GM19023 (cell line): ENCODE results near the gene HNRNPA2B1.
"Not testable (repeated sequence)": the region's sequence is repeated elsewhere in the genome, so short reads cannot be mapped to it uniquely, and the experiment has no call there.

Source experiments
- ATAC-seq: cut with Tn5 transposase; IDR thresholded peaks from one replicate; pipeline ENCODE4 v1.9.1; 2021; ENCODE audit warnings: mild to moderate bottlenecking, moderate library complexity; ENCODE audit not compliant: unreplicated experiment

The HNRNPA2B1 gene

GRCh38 chr7:26198781-26199169, 1.8 kb downstream of the HNRNPA2B1 start:
- no peak for ATAC-seq

- no peak for ATAC-seq
Observed at GRCh38 chr7:26198133-26198780, 2.3 kb downstream of the HNRNPA2B1 start.

DNA sequence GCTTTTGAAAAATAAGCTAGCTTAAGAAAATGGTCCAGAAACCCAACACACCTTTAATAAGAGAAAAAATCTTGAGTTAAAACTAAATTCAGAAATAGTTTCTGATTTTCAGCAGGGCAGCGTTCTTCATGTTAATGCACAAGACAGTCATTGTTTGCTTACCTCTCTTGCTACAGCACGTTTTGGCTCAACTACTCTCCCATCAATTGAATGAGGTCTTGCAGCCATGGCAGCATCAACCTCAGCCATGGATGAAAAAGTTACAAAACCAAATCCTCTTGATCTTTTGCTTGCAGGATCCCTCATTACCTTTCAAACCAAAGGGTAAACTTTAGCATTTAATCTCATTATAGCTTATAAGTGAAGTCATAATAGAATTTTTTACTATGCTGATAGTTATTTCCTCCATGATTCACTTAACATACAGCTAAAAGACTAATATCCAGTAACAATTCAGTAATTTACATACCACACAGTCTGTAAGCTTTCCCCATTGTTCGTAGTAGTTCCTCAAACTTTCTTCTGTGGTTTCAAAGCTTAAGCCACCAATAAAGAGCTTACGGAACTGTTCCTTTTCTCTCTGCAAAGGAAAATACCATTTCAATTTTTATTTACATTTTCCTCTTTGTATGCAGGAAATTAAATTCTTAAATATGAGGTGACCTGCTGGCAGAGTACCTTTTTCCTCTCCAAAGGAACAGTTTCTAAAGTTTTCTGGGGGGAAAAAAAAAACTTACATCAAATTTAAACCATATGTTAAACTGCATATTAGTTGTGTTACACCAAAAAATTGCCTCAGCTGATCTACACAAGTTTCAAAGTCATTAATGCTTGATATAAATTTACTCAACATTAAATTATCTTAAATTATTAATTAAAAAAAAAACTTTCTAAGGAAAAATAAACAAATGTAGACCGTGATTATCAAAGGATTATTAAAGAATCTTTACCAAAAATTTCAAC, 3.1 kb downstream of the HNRNPA2B1 start:
- ATAC-seq, result no peak

DNA sequence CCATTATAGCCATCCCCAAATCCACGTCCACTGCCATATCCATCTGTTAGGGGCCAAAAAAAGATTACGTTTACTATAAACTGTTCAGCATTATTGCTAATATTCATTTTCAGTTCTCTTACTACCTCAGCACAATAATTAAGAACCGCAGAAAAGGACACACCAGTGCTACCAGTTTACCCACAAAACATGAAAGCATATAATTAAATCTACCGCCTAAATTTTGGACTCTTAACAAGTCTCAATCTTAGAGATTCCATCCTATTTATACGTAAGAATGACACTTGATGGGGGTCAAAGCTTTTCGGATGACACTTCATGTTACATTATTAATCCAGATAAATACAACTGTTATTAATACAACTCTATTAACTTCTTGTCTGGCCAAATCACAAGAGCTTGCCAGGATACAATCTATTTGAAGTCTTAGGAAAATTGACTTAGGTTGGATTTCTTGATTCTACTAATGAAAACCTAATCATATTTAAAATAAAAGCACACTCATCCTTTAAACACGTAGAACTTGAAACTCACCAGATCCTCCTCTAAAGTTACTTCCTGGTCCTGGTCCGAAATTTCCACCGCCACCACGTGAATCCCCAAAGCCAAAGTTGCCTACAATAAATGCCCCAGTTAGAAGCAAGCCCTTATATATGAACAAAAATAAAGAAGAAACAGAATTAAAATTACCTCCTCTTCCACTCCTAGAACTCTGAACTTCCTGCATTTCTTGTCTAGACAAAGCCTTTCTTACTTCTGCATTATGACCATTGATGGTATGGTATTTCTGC, 4.5 kb downstream of the HNRNPA2B1 start:
- ATAC-seq, result no peak

DNA sequence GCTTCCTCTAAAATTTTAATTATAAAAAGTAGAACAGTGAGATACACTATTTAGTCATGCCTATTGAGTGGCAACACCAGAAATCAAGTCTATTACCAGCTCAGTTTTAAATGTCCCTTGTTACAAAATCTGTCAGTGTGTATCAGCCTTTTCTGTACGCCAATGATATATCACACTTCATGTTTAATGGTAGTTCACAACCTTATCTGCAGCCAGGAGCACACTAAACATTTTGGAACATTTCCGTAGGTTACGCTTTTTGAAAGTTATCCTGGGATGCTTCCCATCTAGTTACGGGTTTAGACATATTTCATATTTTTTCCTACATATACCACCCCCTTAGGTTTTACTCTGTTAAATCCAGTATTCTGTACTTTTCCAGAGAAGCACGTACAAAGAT, 5.4 kb downstream of the HNRNPA2B1 start:
- no peak for ATAC-seq

GRCh38 chr7:26194764-26195163, 5.8 kb downstream of the HNRNPA2B1 start:
- not testable (repeated sequence) for ATAC-seq

DNA sequence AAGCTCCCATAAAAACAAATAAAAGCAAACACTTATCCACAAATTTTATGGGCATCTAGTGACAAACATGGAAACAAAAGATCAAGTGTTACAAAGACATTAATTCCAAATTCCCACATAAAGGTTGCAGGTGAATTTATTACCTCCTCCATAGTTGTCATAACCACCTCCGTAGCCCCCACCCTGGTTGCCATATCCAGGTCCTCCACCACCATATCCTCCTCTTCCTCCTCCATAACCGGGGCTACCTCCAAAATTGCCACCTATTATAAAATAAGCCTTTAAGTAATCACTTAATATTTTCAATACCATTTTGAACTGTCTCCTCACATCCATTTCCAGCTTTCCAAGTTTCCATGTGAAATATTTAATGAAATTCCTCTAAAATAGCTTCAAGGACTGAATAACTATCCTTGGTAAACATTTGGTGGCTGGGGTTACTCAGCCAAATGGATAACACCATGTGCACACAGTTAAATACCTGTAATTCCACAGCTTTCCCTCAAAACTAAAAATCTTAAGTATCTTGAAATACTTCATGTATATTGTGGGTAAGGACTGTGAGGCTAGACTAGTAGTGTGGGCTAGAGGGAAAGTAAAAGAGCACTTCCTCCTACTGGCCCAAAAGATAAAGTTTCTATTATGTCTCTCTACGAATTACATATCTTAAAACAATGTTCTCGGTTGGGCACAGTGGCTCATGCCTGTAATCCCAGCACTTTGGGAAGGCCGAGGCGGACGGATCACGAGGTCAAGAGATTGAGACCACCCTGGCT, 6.9 kb downstream of the HNRNPA2B1 start:
- ATAC-seq, result no peak

- no peak for ATAC-seq
Observed at GRCh38 chr7:26192485-26193087, 8.0 kb downstream of the HNRNPA2B1 start.

DNA sequence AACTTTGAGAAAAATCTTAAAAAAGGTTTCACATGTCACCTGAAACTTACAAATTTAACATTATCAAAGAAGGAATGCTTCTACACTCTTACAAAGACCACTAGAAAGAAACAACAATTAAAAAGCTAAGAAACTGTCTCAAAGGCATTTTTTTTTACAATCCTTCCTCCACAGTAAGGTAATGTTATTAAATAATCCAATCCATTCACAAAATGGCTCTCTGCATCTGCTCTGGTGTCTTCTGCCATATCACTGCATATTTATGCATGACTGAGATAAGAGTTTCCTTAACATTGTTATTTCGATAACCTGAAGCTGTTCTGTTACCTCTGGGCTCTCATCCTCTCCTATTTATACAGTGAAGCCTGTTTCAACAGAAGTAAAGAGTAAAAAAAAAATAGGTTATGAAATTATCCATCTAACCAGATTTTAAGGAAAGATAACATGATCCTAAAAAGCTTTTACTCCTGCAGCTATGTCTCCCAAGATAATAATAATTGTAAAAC, 8.5 kb downstream of the HNRNPA2B1 start:
- no peak for ATAC-seq

GRCh38 chr7:26191233-26191973, 9.1 kb downstream of the HNRNPA2B1 start:
- ATAC-seq, result no peak

GRCh38 chr7:26190417-26190869, 10.1 kb downstream of the HNRNPA2B1 start:
- no peak for ATAC-seq

DNA sequence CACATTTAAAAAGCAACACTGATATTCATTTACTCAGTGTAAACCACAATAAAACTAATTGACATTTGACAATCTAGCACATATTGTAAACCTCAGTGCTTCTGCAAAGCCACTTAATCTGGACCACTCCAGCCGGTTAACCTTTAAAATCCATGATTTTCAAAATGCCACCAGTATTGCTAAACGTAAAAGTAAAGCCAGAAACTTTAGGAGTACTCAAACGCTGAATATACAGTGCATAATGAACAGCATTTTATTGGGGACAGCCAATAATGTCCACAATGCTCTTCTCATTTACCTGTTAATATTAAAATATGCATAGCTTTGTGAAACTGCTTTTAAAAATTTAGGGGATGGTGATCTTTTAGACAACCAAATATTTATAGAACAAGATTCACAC, 10.8 kb downstream of the HNRNPA2B1 start:
- no peak for ATAC-seq

- no peak for ATAC-seq
Observed at GRCh38 chr7:26188957-26189541, 11.5 kb downstream of the HNRNPA2B1 start.

DNA sequence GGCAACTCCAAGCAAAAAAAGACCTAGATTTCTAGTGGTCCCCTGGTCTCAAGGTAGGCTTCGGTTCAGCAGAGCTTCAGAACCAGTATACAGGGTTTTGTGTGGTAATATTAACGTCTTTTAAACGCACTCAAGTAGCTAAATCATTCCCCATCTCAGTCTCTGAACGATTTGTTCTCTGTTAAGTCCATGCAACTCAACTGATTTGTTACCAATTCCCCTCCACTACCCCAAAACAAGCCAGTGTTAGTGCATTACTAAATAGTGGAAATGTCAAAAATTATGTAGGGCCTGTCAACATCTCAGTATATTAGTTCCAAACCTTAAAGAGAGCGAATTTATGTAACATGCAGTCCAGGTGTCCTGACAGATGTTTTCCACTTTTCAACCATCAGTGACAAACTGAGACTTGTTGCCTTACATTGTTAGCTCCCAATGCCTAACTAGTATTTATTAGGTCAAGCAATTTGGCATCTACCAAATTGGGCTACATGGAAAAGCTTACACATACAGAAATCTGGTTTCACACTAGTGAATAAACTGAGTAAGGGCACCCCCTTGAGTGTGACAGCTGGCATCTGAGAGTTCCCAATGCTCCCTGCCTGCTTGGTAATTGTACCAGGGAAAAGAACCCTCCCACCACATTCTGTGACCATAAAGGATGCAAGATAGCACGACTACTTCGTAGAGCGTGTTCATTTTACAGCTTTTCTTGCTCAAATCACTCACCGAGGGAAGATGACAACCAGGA, 12.2 kb downstream of the HNRNPA2B1 start:
- no peak for ATAC-seq

- ATAC-seq, result no peak
Observed at GRCh38 chr7:26187380-26188205, 13.0 kb downstream of the HNRNPA2B1 start.

GRCh38 chr7:26186364-26187311, 13.9 kb downstream of the HNRNPA2B1 start:
- no peak for ATAC-seq
